ENCODE measurements around the gene A3GALT2.

Gene A3GALT2

GRCh38 chr1:33302325-33302724, 18.6 kb downstream of the A3GALT2 start:
- peak overlapping the region; percentile 20 for H3K4me3 ChIP-seq (ENCODE audit: low read length, poor library complexity, severe bottlenecking)

DNA sequence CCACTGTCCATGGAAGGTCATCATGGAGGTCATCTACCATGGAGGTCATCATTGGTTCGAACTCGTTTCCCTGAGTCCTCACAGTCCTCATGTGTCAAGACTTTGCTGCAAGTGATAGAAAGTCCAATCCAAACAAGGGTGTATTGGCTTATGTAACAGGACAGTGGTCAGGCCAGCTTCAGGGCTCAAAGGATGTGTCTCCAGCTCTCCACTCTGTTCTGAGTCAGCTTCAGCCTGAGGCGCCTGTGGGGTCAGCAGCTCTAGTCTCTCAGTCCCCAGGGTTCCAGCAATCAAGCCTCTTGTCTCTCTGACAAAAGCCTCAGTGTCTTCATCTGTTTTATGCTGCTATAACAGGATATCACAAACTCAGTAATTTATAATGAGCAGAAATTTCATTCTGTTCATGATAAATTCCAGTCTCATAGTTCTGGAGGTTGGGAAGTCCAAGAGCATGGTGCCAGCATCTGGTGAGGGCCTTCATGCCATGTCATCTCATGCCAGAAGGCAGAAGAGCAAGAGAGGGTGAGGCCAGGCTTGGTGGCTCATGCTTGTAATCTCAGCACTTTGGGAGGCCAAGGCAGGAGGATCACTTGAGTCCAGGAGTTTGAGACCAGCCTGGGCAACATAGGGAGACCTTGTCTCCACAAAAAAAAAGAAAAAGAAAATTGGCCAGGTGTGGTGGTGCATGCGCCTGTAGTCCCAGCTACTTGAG, 19.5 kb downstream of the A3GALT2 start:
- H3K9me2 ChIP-seq (replicated peaks; ENCODE audit: low read depth, low read length) = no peaks in the 10 kb centered on the region
- peaks cover 31% of the 10 kb centered on the region; the same call in 1 of the 2 replicates for H3K36me3 ChIP-seq (ENCODE audit: insufficient read depth, low read length)
- no peaks in the 10 kb centered on the region for H3K27me3 ChIP-seq (ENCODE audit: insufficient read depth, low read length, poor library complexity, severe bottlenecking)
- H2AFZ ChIP-seq (ENCODE audit: low read length) = no peak overlapping the region
- no peaks in the 10 kb centered on the region; the same call in 1 of the 2 replicates for H3F3A ChIP-seq (ENCODE audit: low read depth)
- H3K4me2 ChIP-seq (ENCODE audit: low read depth, low read length, poor library complexity, severe bottlenecking) = no peak overlapping the region
- H3K79me2 ChIP-seq (ENCODE audit: insufficient read depth, low read length) = no peaks in the 10 kb centered on the region
- H3K4me1 ChIP-seq (ENCODE audit: insufficient read depth, low read length, poor library complexity, severe bottlenecking) = peaks cover 15% of the 10 kb centered on the region
- H3K4me3 ChIP-seq (ENCODE audit: low read length, poor library complexity, severe bottlenecking) = no peak overlapping the region
- H3K9ac ChIP-seq (ENCODE audit: low read depth, low read length, poor library complexity, severe bottlenecking) = no peak overlapping the region
- no peaks in the 10 kb centered on the region for H3K9me3 ChIP-seq (ENCODE audit: insufficient read depth, low read depth, low read length)
- no peaks in the 10 kb centered on the region for H4K20me1 ChIP-seq (ENCODE audit: insufficient read depth, low read length, poor library complexity, severe bottlenecking)
- TF ChIP-seq EZH2phosphoT487 (IDR thresholded peaks at IDR 0.05; ENCODE audit: borderline replicate concordance) = no peak
- TF ChIP-seq, protein P1, sequence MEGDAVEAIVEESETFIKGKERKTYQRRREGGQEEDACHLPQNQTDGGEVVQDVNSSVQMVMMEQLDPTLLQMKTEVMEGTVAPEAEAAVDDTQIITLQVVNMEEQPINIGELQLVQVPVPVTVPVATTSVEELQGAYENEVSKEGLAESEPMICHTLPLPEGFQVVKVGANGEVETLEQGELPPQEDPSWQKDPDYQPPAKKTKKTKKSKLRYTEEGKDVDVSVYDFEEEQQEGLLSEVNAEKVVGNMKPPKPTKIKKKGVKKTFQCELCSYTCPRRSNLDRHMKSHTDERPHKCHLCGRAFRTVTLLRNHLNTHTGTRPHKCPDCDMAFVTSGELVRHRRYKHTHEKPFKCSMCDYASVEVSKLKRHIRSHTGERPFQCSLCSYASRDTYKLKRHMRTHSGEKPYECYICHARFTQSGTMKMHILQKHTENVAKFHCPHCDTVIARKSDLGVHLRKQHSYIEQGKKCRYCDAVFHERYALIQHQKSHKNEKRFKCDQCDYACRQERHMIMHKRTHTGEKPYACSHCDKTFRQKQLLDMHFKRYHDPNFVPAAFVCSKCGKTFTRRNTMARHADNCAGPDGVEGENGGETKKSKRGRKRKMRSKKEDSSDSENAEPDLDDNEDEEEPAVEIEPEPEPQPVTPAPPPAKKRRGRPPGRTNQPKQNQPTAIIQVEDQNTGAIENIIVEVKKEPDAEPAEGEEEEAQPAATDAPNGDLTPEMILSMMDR (conservative IDR thresholded peaks at IDR 0.05; ENCODE audit: low read length) = no peak

More at GRCh38 chr1:33302325-33302724, 18.6 kb downstream of the A3GALT2 start:
- Histone ChIP-seq H3F3A (ENCODE audit: low read depth) (no peaks in the 10 kb centered on the region; the same call in 1 of the 2 replicates), H2AFZ (ENCODE audit: low read length) (peak overlapping the region; percentile 70), H4K20me1 (ENCODE audit: insufficient read depth, low read length, poor library complexity, severe bottlenecking) (no peaks in the 10 kb centered on the region), H3K79me2 (ENCODE audit: insufficient read depth, low read length) (no peaks in the 10 kb centered on the region), H3K9me3 (ENCODE audit: insufficient read depth, low read depth, low read length) (no peaks in the 10 kb centered on the region), H3K4me1 (ENCODE audit: insufficient read depth, low read length, poor library complexity, severe bottlenecking) (peaks cover 15% of the 10 kb centered on the region), H3K27me3 (ENCODE audit: insufficient read depth, low read length, poor library complexity, severe bottlenecking) (no peaks in the 10 kb centered on the region), H3K4me2 (ENCODE audit: low read depth, low read length, poor library complexity, severe bottlenecking) (peak overlapping the region; percentile 49), H3K9ac (ENCODE audit: low read depth, low read length, poor library complexity, severe bottlenecking) (no peak overlapping the region), H3K36me3 (ENCODE audit: insufficient read depth, low read length) (peaks cover 23% of the 10 kb centered on the region; the same call in 1 of the 2 replicates), H3K9me2 (replicated peaks; ENCODE audit: low read depth, low read length) (no peaks in the 10 kb centered on the region)
- no peak for TF ChIP-seq EZH2phosphoT487 (IDR thresholded peaks at IDR 0.05; ENCODE audit: borderline replicate concordance)
- TF ChIP-seq, protein P1 (conservative IDR thresholded peaks at IDR 0.05; ENCODE audit: low read length) = no peak

- Histone ChIP-seq H3K9me2 (replicated peaks; ENCODE audit: low read depth, low read length) (no peaks in the 10 kb centered on the region), H3F3A (ENCODE audit: low read depth) (no peaks in the 10 kb centered on the region; the same call in 1 of the 2 replicates), H3K4me2 (ENCODE audit: low read depth, low read length, poor library complexity, severe bottlenecking) (no peak overlapping the region), H3K4me1 (ENCODE audit: insufficient read depth, low read length, poor library complexity, severe bottlenecking) (peaks cover 15% of the 10 kb centered on the region), H3K79me2 (ENCODE audit: insufficient read depth, low read length) (no peaks in the 10 kb centered on the region), H3K4me3 (ENCODE audit: low read length, poor library complexity, severe bottlenecking) (no peak overlapping the region), H3K9ac (ENCODE audit: low read depth, low read length, poor library complexity, severe bottlenecking) (no peak overlapping the region), H2AFZ (ENCODE audit: low read length) (no peak overlapping the region), H3K36me3 (ENCODE audit: insufficient read depth, low read length) (peaks cover 38% of the 10 kb centered on the region; the same call in 1 of the 2 replicates), H3K27me3 (ENCODE audit: insufficient read depth, low read length, poor library complexity, severe bottlenecking) (no peaks in the 10 kb centered on the region), H3K9me3 (ENCODE audit: insufficient read depth, low read depth, low read length) (no peaks in the 10 kb centered on the region), H4K20me1 (ENCODE audit: insufficient read depth, low read length, poor library complexity, severe bottlenecking) (no peaks in the 10 kb centered on the region)
- no peak for TF ChIP-seq EZH2phosphoT487 (IDR thresholded peaks at IDR 0.05; ENCODE audit: borderline replicate concordance)
- TF ChIP-seq, protein P1 (conservative IDR thresholded peaks at IDR 0.05; ENCODE audit: low read length) = no peak
Observed at GRCh38 chr1:33300673-33301072, 20.2 kb downstream of the A3GALT2 start.
